ENCODE measurements around the gene TMEM139.

DNA sequence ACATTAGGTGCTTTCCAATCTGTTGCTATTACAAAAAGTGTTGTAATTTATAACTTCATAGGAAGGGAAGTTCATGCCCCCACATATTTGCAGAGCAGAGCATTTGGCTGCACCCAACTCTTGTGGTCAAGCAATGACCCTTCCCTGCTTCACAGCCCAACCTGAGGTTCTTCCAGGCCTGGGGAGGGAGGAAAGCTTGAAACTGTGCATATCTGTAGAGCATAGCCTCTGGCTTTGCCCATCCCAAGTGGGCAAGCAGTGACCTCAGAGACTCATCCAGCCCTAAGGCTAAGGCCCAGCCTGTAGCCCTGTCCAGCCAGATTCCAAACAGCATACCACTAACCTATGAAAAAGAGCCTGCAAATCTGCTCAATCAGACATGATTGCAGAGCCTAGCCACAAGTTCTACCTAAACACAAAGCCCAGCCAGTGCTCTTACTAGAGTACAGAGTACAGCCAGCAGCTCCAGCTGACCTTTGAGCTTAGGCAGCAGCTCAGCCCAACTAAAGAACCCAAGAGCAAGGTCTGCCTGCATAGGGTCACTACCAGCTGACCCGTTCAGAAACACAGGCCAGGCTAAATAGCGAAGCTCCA lies 35.9 kb upstream of the TMEM139 start:
- TF ChIP-seq, protein P1, sequence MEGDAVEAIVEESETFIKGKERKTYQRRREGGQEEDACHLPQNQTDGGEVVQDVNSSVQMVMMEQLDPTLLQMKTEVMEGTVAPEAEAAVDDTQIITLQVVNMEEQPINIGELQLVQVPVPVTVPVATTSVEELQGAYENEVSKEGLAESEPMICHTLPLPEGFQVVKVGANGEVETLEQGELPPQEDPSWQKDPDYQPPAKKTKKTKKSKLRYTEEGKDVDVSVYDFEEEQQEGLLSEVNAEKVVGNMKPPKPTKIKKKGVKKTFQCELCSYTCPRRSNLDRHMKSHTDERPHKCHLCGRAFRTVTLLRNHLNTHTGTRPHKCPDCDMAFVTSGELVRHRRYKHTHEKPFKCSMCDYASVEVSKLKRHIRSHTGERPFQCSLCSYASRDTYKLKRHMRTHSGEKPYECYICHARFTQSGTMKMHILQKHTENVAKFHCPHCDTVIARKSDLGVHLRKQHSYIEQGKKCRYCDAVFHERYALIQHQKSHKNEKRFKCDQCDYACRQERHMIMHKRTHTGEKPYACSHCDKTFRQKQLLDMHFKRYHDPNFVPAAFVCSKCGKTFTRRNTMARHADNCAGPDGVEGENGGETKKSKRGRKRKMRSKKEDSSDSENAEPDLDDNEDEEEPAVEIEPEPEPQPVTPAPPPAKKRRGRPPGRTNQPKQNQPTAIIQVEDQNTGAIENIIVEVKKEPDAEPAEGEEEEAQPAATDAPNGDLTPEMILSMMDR (IDR thresholded peaks at IDR 0.05; ENCODE audit: low read depth, low read length): no peak
- TF ChIP-seq, protein P2, sequence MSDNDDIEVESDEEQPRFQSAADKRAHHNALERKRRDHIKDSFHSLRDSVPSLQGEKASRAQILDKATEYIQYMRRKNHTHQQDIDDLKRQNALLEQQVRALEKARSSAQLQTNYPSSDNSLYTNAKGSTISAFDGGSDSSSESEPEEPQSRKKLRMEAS (IDR thresholded peaks at IDR 0.05; ENCODE audit: low read depth, low read length): no peak
- no peak for TF ChIP-seq MYC (IDR thresholded peaks at IDR 0.05; ENCODE audit: low read depth, low read length)

Data from NB4 (cell line).